ENCODE measurements around the gene NTRK2.

The NTRK2 gene

GRCh38 chr9:84841931-84842330 lies 172.4 kb downstream of the NTRK2 start:
- H3K27ac Mint-ChIP-seq: no peak overlapping the region
- H3K9me3 Mint-ChIP-seq: no peaks in the 10 kb centered on the region
- no peaks in the 10 kb centered on the region for H3K36me3 Mint-ChIP-seq
- H3K4me1 Mint-ChIP-seq: no peaks in the 10 kb centered on the region
- no peak for DNase-seq
- CTCF ChIA-PET: no interaction called here
- no peak overlapping the region for H3K4me3 Mint-ChIP-seq
- H3K27me3 Mint-ChIP-seq: no peaks in the 10 kb centered on the region

GRCh38 chr9:84843175-84843824 lies 173.8 kb downstream of the NTRK2 start:
- no peaks in the 10 kb centered on the region for H3K4me1 Mint-ChIP-seq
- CTCF ChIA-PET: no interaction called here
- no peak overlapping the region for H3K4me3 Mint-ChIP-seq
- H3K36me3 Mint-ChIP-seq: no peaks in the 10 kb centered on the region
- DNase-seq: no peak
- no peaks in the 10 kb centered on the region for H3K9me3 Mint-ChIP-seq
- no peaks in the 10 kb centered on the region for H3K27me3 Mint-ChIP-seq
- no peak overlapping the region for H3K27ac Mint-ChIP-seq

- Mint-ChIP-seq H3K4me1 (no peaks in the 10 kb centered on the region), H3K27me3 (no peaks in the 10 kb centered on the region), H3K9me3 (no peaks in the 10 kb centered on the region), H3K36me3 (no peaks in the 10 kb centered on the region), H3K27ac (no peak overlapping the region), H3K4me3 (no peak overlapping the region)
- no peak for DNase-seq
- CTCF ChIA-PET: no interaction called here
Observed at GRCh38 chr9:84845956-84846900, 176.7 kb downstream of the NTRK2 start.

- no peak overlapping the region for H3K27ac Mint-ChIP-seq
- H3K36me3 Mint-ChIP-seq: no peaks in the 10 kb centered on the region
- CTCF ChIA-PET: no interaction called here
Observed at GRCh38 chr9:84846906-84847305, 177.4 kb downstream of the NTRK2 start.

GRCh38 chr9:84849049-84849448 lies 179.5 kb downstream of the NTRK2 start:
- no peak overlapping the region for H3K4me3 Mint-ChIP-seq
- H3K9me3 Mint-ChIP-seq: no peaks in the 10 kb centered on the region

More at GRCh38 chr9:84846906-84847305, 177.4 kb downstream of the NTRK2 start:
- H3K27me3 Mint-ChIP-seq: no peaks in the 10 kb centered on the region
- H3K4me3 Mint-ChIP-seq: no peak overlapping the region
- no peak for DNase-seq
- no peaks in the 10 kb centered on the region for H3K9me3 Mint-ChIP-seq
- H3K4me1 Mint-ChIP-seq: no peaks in the 10 kb centered on the region

GRCh38 chr9:84850830-84851392 lies 181.4 kb downstream of the NTRK2 start:
- Mint-ChIP-seq H3K27ac (no peak overlapping the region), H3K4me3 (no peak overlapping the region), H3K27me3 (no peaks in the 10 kb centered on the region), H3K4me1 (no peaks in the 10 kb centered on the region), H3K9me3 (no peaks in the 10 kb centered on the region), H3K36me3 (no peaks in the 10 kb centered on the region)
- DNase-seq: no peak
- CTCF ChIA-PET: no interaction called here

More at GRCh38 chr9:84849049-84849448, 179.5 kb downstream of the NTRK2 start:
- no peaks in the 10 kb centered on the region for H3K27me3 Mint-ChIP-seq
- no peaks in the 10 kb centered on the region for H3K36me3 Mint-ChIP-seq
- CTCF ChIA-PET: no interaction called here
- H3K4me1 Mint-ChIP-seq: no peaks in the 10 kb centered on the region
- H3K27ac Mint-ChIP-seq: no peak overlapping the region
- no peak for DNase-seq

GRCh38 chr9:84851935-84852585 lies 182.5 kb downstream of the NTRK2 start:
- CTCF ChIA-PET: no interaction called here
- Mint-ChIP-seq H3K4me1 (no peaks in the 10 kb centered on the region), H3K36me3 (no peaks in the 10 kb centered on the region)

GRCh38 chr9:84852617-84853301 lies 183.2 kb downstream of the NTRK2 start:
- CTCF ChIA-PET: no interaction called here
- H3K4me3 Mint-ChIP-seq: no peak overlapping the region
- H3K9me3 Mint-ChIP-seq: no peaks in the 10 kb centered on the region
- no peaks in the 10 kb centered on the region for H3K4me1 Mint-ChIP-seq
- no peaks in the 10 kb centered on the region for H3K36me3 Mint-ChIP-seq
- H3K27me3 Mint-ChIP-seq: no peaks in the 10 kb centered on the region
- DNase-seq: no peak
- no peak overlapping the region for H3K27ac Mint-ChIP-seq

More at GRCh38 chr9:84851935-84852585, 182.5 kb downstream of the NTRK2 start:
- DNase-seq: no peak
- no peaks in the 10 kb centered on the region for H3K27me3 Mint-ChIP-seq
- no peaks in the 10 kb centered on the region for H3K9me3 Mint-ChIP-seq
- no peak overlapping the region for H3K4me3 Mint-ChIP-seq
- H3K27ac Mint-ChIP-seq: no peak overlapping the region

GRCh38 chr9:84856181-84856632 lies 186.7 kb downstream of the NTRK2 start:
- Mint-ChIP-seq H3K27ac (no peak overlapping the region), H3K9me3 (no peaks in the 10 kb centered on the region), H3K4me1 (no peaks in the 10 kb centered on the region), H3K4me3 (no peak overlapping the region), H3K36me3 (no peaks in the 10 kb centered on the region), H3K27me3 (no peaks in the 10 kb centered on the region)
- no peak for DNase-seq
- CTCF ChIA-PET: no interaction called here

- CTCF ChIA-PET: no interaction called here
- H3K27ac Mint-ChIP-seq: no peak overlapping the region
- no peaks in the 10 kb centered on the region for H3K36me3 Mint-ChIP-seq
- no peaks in the 10 kb centered on the region for H3K9me3 Mint-ChIP-seq
- no peaks in the 10 kb centered on the region for H3K27me3 Mint-ChIP-seq
- no peaks in the 10 kb centered on the region for H3K4me1 Mint-ChIP-seq
- DNase-seq: no peak
- no peak overlapping the region for H3K4me3 Mint-ChIP-seq
Observed at GRCh38 chr9:84857211-84857610, 187.7 kb downstream of the NTRK2 start.

GRCh38 chr9:84858364-84858763 lies 188.8 kb downstream of the NTRK2 start:
- H3K9me3 Mint-ChIP-seq: no peaks in the 10 kb centered on the region
- no peaks in the 10 kb centered on the region for H3K27me3 Mint-ChIP-seq
- no peak overlapping the region for H3K27ac Mint-ChIP-seq
- CTCF ChIA-PET: no interaction called here
- DNase-seq: no peak
- no peaks in the 10 kb centered on the region for H3K36me3 Mint-ChIP-seq
- H3K4me1 Mint-ChIP-seq: peaks cover 3% of the 10 kb centered on the region
- no peak overlapping the region for H3K4me3 Mint-ChIP-seq

- Mint-ChIP-seq H3K4me3 (no peak overlapping the region), H3K27me3 (no peaks in the 10 kb centered on the region), H3K36me3 (no peaks in the 10 kb centered on the region), H3K9me3 (no peaks in the 10 kb centered on the region), H3K27ac (no peak overlapping the region), H3K4me1 (peaks cover 3% of the 10 kb centered on the region)
- no peak for DNase-seq
- CTCF ChIA-PET: no interaction called here
Observed at GRCh38 chr9:84860249-84861115, 191.0 kb downstream of the NTRK2 start.

- Mint-ChIP-seq H3K9me3 (no peaks in the 10 kb centered on the region), H3K4me3 (no peak overlapping the region), H3K27me3 (no peaks in the 10 kb centered on the region), H3K36me3 (no peaks in the 10 kb centered on the region), H3K4me1 (peaks cover 3% of the 10 kb centered on the region), H3K27ac (no peak overlapping the region)
- no peak for DNase-seq
- CTCF ChIA-PET: no interaction called here
Observed at GRCh38 chr9:84861455-84861854, 191.9 kb downstream of the NTRK2 start.

Measured in activated naive CD4-positive, alpha-beta T cell treated with anti-CD3 and anti-CD28 coated beads, Interleukin-2, amount 10 ng/mL, durations not matched to agents 7 days and 5 days (primary cell).